HUDEP-2 (cell line): ENCODE measurements around the gene TTLL12.
A peak's percentile ranks its signal among the peaks of the same experiment; 100 is the strongest.
"Not testable (repeated sequence)": the region's sequence is repeated elsewhere in the genome, so short reads cannot be mapped to it uniquely, and the experiment has no call there.

ENCODE experiments used
- DNase-seq, 76 experiments: peaks; one replicate each; lab custom pipeline; 2025; ENCODE audit not compliant: unreplicated experiment in 76 of 76; lab: John Stamatoyannopoulos, UW

Gene TTLL12

DNA sequence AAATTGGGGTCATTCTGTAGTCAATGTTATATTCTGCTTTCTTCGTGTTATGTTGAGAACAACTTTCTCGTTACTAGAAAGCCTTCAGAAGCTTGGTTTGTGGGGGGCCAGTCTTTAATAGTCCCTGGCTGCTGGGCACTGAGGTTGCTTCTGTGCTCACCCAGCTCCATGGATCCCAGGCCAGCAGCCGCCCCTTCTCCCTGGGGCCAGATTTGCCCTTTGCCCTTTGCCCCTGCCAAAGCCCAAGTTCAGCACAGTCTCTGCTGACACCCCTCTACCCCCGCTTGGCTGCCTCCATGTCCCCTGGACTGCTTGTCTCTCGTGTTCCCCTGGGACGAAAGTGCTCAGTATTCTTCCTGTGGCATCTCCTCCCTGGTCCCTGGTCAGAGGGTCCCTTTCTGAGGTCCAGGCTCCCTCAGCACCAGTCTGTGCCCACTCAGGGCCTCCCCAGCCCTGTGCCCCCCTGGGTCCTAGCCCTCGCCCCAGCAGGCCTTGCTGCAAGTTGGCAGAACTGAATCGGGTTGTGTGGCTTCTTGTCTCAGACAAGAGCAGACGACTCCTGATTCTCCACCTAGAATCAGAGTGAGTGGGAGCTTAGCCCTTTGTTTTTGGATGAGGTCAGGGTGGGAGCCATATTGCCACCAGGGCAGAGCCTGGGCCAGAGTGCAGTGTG is 28.9 kb downstream of the TTLL12 start:
- no peak for DNase-seq

DNA sequence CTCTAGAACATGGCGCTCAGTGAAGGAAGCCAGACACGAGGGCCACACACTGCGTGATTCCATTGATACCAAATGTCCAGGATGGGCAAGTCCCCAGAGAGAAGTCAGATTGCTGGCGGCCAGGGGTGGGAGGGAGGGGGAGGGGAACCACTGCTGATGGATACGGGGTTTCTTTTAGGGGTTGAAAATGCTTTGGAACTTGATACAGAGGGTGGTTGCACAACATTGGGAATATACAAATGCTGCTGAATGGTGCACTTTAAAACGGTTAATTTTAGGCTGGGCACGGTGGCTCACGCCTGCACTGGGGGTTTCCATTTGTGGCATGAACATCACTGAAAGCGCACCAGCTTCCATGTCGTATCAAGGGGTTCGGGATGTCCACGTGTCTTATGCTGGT is 30.5 kb downstream of the TTLL12 start:
- DNase-seq: no peak

DNA sequence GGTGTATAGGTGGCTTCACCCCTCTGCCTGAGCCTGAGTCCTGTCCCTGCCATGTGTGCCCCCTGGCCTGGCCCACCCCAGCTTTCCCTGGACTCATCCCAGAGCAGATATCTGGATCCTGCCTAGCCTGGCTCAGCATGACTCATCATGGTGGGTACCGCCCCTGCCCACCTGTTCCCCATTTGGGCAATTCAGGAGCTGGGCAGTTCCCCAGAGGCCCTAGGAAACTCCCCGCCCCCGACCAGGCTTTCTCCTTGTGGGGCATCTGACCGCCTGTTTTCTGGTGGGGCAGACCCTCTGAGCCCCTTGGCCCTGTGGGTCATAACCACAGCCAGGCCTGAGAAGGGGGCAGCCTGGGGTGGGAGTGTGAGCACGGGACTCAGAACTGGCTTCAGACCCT is 31.1 kb downstream of the TTLL12 start:
- no peak for DNase-seq

DNA sequence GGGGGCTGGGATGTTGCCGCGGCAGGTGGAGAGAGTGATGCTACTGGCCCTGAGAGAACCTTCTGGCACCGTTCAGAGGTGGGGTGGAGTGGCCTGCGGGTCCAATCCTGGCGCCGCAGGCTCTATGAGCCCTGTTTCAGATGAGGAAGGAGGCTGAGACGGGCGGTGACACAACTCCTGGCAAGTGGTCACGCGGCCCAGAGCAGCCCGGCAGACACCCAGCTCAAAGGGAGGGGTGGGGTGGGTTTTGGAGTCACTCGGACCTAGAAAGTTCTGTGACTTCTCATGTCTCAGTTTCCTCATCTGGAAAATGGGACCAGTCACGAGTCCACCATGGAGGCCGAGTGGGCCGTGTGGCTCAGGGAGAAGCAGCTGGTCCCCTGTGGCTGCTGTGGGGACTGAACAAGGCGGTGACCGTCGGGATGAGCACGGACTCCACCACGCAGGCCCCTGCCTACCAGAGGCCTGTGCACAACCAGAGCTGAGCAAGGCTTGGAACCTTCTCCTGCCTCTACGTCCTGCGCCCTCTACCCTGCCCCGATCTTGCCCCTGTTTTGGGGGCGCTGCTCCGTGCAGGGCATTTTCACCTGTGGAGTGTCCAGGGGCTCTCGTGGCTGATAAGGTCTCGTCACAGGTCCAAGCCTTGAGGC is 31.9 kb downstream of the TTLL12 start:
- DNase-seq: peak in 60 of 76 experiments; percentile 5 to 75 (median 50)

DNA sequence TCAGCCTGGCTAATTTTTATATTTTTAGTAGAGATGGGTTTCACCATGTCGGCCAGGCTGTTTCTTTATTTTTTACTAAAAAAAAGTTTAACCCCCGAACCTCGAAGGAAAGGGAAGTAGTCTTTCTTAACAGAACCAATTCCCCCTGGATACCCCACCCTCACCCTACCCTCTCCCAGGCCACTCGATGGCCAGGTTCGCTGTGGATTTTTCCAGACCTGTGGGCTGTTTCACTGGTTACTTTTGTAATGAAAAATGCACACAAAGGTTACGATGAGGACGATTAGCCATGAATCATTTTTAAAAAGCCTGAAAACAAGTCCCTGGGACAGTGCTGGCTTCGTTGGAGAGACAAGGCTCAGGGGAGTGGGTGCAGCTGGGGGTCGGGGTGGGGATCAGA is 33.0 kb downstream of the TTLL12 start:
- no peak for DNase-seq

DNA sequence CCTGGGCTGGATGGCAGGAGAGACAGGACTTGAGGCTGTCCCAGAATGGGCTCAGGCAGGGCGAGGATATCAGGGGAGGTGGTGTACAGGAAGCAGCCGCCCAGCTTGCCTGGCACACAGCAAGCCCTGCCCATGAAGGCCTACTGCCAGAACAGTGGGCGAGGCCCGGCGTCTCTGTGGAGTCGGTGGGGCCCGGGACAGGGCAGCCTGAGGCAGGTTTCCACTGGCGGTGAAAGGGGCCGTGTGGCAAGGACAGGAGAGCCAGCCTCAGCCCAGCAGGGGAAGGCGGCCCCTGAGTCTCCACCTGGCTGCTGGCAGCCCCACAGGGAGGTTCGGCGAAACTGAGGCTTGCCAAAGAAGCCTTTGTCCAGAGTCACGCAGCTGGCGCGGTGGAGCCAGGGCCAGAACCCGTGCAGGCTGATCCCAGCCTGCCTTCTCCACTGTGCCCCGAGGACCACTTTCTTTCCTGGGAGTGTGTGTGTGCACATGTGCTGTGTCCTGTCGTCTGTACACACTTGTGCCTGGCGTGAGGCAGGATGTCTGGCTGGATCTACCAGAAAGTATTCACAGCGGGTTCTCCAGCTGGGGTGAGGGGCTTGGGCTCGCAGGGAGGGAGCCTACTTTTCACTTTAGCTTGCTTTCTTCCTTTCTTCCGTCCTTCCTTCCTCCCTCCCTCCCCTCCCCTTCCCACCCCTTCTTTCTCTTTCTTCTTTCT is 34.4 kb downstream of the TTLL12 start:
- DNase-seq: peak in 73 of 76 experiments; percentile 7 to 90 (median 80)

DNA sequence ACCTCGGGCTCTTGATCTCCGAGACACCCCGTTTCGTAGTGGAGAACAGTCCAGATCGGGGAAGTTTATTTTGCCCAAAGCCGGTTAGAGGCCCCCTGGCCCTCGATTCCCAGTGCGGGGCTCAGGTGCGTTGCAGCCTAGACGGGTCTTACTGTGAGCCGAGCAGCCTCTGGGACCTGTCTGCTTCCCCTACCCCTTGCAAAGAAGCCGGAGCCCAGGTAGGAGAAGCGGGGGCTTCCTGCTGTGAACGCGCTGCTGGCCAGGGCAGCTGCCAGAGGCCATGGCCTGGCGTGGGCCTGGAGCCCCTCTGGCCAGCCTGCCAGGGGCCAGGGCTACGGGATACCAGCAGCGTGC is 35.0 kb downstream of the TTLL12 start:
- peak in 1 of 76 experiments; percentile 43 for DNase-seq

DNA sequence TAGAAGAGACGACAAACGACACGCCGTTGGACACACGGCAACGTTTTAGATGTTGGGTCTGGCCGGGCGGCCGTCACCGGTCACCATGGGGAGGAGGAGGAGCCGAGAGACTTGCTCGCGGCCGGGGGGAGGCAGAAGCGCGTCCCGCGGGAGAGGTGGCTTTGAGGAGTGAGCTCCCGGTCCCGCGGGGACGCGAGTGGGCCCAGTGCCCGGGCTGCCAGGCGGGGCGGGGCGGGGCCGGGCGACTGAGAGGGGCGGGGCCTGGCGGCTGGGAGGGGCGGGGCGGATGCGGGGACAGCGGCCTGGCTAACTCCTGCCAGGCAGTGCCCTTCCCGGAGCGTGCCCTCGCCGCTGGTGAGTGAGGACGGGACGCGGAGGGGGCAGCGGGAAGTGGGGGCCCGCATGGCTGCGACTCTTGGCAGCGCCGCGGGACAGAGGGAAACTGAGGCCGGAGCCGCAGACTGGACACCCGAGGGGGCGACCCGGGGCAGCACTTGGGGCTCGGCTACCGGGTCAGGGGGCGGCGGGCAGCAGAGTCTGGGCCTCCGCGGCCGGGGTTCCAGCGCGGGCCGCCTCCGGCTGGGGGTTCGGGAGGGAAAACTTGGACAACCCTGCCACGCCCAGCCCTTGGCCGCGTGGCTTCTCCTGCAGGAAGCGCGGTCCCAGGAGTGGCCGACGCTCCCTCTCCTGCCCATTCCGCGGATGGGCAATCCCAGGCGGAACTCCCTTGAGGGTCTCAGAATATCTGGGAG is 35.5 kb downstream of the TTLL12 start, which contains the start of gene TSPO:
Gene TSPO (plus strand): TSS at position 309 of the 752 bp plus-strand sequence. CDS start 7,680 bp downstream, outside the sequence.
- DNase-seq: peak in 54 of 76 experiments; percentile 16 to 71 (median 54)

DNA sequence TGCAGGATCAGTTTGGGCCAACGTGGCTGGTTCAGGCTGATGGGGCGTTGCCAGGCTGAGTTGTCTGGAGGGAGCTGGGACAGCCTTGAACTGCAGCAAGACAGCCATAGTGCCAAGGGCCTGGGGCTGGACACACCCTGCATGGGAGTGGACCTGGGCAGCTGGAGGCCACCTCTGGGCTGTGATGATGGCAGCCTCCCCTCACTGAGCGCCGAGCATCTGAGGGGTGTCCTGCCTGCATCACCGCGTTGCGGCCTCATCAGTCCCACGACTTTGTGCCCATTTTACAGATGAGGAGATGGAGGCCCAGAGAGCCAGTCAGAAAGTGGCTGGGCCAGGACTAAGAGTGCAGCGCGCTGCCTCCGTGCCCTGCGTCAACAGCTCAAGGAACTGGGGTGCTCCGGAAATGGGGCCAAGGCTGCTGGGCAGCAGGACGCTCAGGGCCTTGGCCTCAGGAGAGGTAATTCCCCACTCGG is 36.2 kb downstream of the TTLL12 start:
- peak in 1 of 76 experiments; percentile 2 for DNase-seq

DNA sequence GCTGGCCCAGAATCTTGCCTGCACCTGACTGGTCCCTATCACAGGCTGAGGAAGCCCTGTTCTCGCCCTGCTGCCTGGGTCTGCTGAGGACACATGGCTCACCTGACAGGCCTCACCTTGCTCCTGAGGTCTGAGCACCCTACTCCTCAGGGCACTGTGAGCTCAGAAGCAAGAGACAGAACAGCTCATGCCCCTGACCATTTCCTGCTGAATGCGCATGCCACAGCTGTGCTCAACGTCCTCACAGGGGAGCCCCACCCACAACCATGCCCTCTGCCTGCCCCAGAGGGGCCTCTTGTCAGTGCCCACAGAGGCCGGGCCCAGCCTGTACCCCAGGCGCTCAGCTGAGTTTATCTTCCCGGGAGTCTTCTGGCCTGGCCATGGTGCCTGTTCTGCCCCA is 38.4 kb downstream of the TTLL12 start:
- DNase-seq: peak in 7 of 76 experiments; percentile 17 to 39 (median 25)

DNA sequence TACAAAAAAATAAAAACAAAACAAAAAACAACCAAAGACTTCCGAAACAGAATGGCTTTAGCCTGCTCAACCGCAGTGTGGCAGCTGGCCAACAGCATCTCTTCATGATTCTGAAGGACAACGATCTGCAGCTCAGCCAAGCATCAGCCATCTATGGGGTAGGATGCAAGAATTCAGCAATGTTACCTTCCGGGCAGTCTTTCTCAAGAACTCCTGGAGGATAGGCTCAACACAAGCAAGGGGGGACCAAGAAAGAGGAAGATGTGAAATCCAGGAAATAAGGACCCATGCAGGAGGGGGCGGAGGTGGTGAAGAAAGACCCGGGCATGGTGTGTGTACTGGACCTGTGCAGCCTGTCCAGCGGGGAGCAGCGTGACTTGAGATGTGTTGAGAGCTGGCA is 39.1 kb downstream of the TTLL12 start:
- DNase-seq: peak in 2 of 76 experiments; percentile 11 to 18

DNA sequence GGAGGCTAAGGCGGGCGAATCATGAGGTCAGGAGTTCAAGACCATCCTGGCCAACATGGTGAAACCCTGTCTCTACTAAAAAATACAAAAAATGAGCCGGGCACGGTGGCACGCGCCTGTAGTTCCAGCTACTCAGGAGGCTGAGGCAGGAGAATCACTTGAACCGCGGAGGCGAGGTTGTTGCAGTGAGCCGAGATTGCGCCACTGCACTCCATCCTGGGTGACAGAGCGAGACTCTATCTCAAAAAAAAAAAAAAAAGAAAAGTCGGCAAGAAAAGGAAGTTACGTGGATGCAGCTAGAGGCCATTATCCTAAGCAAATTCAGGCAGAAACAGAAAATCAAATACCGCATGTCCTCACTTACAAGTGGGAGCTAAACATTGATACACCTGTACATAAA is 40.6 kb downstream of the TTLL12 start:
- DNase-seq: not testable (repeated sequence)

DNA sequence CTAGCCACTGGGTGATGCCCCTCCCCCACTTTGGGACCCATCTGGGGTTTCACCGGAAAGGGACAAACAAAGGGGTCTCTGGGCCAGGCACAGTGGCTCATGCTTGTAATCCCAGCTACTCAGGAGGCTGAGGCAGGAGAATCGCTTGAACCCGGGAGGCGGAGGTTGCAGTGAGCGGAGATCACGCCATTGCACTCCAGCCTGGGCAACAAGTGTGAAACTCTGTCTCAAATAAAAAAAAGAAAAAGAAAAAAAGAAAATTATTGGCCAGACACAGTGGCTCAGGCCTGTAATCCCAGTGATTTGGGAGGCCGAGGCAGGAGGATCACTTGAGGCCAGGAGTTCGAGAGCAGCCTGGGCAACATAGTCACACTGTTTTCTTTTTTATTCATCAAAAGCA is 41.6 kb downstream of the TTLL12 start:
- not testable (repeated sequence) for DNase-seq

DNA sequence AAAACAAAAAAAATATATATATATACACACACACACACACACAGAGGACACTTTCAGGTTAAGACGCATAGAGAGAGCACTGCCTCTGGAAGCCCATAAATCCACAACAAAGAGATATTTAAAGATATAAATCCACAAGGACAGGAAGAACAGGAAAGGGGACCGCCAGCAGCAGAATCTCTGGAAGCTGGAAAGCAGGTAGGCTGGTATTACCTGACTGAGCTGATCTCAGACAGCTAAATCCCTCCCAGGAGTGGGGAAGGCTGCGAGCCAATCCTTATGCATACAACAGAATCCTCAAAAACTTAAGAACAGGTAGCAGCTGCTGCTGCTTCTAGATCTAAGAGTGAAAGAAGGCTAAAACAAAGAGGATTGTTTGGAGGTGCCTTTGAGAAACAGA is 42.0 kb downstream of the TTLL12 start:
- no peak for DNase-seq

DNA sequence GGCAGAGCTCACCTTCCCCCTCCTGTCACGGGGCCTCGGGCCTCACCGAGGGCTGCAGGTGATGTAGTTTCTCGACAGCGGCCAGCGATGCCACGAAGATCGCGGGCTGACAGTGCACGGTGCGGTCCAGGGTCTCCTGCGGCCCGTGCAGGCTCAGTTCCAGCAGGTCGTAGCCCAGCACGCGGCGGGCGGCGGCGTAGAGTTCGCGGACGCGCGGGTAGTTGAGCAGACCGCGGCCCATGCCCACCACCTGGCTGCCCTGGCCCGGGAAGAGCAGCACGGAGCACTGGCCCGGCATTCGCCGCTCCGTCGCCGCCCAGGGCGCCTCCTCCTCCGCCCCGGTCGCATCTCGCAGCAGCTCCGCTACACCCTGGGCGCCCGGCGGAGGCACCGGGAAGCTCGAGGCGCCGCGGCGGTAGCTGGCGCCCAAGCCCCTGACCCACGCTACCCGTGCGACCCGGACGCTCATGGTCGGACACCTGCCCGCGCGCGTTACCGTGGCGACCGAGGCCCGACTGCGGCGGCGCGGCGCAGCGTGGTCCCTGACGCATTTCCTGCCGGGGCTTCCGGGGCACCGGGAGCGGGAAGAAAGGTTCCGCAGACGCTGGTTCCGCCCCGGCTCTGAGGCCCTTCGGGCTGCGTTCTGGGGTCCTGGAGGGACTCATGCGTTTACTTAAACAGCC is 43.9 kb downstream of the TTLL12 start, which contains the start of gene MCAT:
Gene MCAT (minus strand): TSS at position 519 of the 683 bp plus-strand sequence. CDS start 50 bp downstream, at position 469.
- DNase-seq: peak in 71 of 76 experiments; percentile 23 to 84 (median 70)

DNA sequence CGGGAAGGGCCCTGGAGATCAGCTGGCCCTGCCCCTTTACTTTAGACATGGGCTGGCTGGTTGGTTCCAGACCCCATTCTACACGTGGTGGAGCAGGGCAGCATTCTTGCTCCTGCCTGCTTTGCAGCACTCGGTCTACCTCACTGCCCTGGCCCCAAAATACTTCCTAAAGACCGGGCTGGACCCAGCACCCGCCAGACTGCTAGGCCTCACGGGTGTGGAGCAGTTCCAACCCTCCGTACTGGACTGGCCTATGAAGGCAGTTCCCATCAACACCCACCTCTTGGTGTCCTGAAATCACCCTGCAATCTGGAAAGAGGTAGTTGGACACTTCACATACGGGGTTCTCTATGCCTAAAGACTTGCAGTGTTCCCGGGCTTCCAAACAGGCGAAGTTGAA is 50.1 kb downstream of the TTLL12 start:
- DNase-seq: no peak

DNA sequence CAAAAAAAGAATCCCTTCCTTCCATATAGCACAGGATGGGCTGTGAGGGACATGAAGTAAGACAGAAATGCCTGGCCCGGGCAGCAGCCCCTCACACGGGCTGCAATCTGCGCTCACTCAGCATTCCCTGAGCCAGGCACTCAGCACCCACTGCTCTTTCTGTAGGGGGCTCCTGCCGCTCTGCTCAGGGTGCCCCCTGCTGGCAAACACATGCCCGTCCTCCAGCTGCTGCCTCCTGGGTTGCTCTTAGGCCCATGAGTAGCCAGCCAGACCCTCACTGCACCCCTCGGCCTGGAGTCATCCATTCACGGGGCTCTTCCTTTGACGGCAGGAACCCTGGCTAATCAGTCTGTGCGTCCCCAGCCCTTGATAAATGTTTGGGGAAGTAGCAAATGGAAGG is 50.7 kb downstream of the TTLL12 start:
- DNase-seq: peak in 36 of 76 experiments; percentile 11 to 54 (median 30)

DNA sequence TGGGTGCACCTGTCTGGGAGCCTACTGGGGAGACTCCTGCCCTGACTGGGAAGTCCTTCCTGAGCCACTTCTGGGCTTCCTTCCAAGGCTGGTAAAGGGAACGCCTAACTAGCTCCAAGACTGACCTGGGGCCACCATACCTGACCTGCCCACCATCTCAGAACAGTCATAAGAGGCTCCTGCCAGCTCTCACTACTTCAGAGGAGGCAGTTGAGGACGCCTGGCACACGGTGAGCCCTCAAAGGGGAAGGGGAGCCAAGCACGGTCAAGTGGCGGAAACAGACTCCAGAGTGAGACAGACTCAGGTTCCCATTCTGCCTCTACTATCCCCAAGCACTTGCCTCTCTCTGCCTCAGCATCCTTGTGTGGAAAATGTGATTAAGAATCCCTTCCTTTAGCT is 51.4 kb downstream of the TTLL12 start:
- DNase-seq: no peak

DNA sequence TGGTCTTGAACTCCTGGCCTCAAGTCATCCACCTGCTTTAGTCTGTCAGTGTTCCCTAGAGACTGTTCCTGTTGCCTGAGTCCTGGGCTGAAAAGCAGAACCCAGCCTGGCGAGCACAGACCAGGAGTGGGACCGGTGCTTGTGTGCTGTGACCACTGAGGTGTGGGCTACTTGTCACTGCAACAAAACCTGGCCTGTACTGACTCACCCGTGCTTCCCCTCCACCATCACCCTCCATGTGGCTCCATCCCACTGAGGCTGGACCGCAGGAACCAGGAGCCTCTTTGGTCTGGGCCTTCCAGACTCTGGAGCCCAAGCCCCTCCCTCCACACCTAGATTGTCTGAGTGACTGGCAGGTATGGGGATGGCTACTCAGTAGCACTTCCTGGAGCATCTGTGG is 52.4 kb downstream of the TTLL12 start:
- no peak for DNase-seq

DNA sequence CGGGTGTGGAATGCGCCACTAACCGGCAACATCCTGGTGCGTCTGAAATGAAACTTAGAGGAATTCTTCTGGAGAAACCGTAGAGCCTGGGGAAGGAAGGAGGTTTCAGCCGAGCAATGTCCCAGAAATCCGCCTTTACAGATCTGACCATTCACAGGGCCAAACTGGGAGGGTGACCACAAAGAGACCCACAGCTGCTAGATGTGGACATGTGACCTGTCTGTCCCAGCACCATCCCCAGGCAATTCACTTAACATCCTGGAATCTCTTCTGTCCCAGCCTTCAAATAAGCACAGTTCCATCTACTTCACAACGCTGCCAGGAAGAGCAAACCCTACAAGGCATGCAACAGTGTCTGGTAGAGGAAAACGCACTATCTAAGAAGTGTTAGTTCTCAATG is 53.5 kb downstream of the TTLL12 start:
- DNase-seq: no peak
